Suprapubic skin (tissue), 3 donors: ENCODE results near the gene PTH2R.
"Not testable (repeated sequence)": the region's sequence is repeated elsewhere in the genome, so short reads cannot be mapped to it uniquely, and the experiment has no call there.

Experiments
- POLR2A ChIP-seq, 2 donors: fragments of 450-650 bp; IDR thresholded peaks; one replicate each; pipeline ENCODE4 v1.6.1; 2017; ENCODE audit warnings: antibody characterized with exemption in 2 of 2, mild to moderate bottlenecking in 2 of 2, moderate library complexity in 2 of 2
- TF ChIP-seq, protein P1 (sequence below), 2 donors: fragments of 200-600 bp in 1 of 2; fragments of 450-650 bp in 1 of 2; sonication (generic) in 1 of 2; IDR thresholded peaks; one replicate each; pipeline ENCODE4 v1.5.1; 2016 to 2019; ENCODE audit warnings: antibody characterized with exemption in 2 of 2, mild to moderate bottlenecking in 1 of 2, moderate library complexity in 1 of 2

DNA sequence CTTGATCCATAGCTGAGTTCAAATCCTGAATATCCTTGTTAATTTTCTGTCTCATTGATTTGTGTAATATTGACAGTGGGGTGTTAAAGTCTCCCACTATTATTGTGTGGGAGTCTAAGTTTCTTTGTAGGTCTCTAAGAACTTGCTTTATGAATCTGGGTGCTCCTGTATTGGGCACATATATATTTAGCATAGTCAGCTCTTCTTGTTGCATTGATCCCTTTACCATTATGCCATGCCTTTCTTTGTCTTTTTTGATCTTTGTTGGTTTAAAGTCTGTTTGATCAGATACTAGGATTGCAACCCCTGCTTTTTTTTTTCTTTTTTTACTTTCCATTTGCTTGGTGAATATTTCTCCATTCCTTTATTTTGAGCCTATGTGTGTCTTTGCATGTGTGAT is 116.5 kb downstream of the PTH2R start:
- TF ChIP-seq POLR2A (IDR thresholded peaks at IDR 0.05): not testable (repeated sequence)
- TF ChIP-seq, protein P1, sequence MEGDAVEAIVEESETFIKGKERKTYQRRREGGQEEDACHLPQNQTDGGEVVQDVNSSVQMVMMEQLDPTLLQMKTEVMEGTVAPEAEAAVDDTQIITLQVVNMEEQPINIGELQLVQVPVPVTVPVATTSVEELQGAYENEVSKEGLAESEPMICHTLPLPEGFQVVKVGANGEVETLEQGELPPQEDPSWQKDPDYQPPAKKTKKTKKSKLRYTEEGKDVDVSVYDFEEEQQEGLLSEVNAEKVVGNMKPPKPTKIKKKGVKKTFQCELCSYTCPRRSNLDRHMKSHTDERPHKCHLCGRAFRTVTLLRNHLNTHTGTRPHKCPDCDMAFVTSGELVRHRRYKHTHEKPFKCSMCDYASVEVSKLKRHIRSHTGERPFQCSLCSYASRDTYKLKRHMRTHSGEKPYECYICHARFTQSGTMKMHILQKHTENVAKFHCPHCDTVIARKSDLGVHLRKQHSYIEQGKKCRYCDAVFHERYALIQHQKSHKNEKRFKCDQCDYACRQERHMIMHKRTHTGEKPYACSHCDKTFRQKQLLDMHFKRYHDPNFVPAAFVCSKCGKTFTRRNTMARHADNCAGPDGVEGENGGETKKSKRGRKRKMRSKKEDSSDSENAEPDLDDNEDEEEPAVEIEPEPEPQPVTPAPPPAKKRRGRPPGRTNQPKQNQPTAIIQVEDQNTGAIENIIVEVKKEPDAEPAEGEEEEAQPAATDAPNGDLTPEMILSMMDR (IDR thresholded peaks at IDR 0.05): not testable (repeated sequence)
